PFSK-1 (cell line): Measurements from ENCODE around the gene CPNE6.

Experiments used
- FOXP2 ChIP-seq: optimal IDR thresholded peaks from 2 replicates; pipeline ENCODE3; 2011; ENCODE audit warnings: borderline replicate concordance, control low read depth, inconsistent platforms; ENCODE audit not compliant: insufficient read depth; ENCODE audit errors: extremely low read length, extremely low read depth
- POLR2AphosphoS5 ChIP-seq: IDR thresholded peaks from 2 replicates; pipeline ENCODE4 v1.6.1; 2012; ENCODE audit warnings: low read depth, mild to moderate bottlenecking, control low read depth, low read length, moderate library complexity
- REST ChIP-seq, 2 experiments: IDR thresholded peaks; 2 replicates each; pipeline versions ENCODE4 v1.6.1 to v1.8.0; 2011 to 2012; ENCODE audit warnings: low read depth in 2 of 2, low read length in 2 of 2, control low read depth in 1 of 2, inconsistent platforms in 1 of 2, mild to moderate bottlenecking in 1 of 2, moderate library complexity in 1 of 2; ENCODE audit not compliant: insufficient read depth in 1 of 2
- SIN3A ChIP-seq: IDR thresholded peaks from 2 replicates; pipeline ENCODE4 v1.6.1; 2012; ENCODE audit warnings: mild to moderate bottlenecking, low read length, moderate library complexity, borderline replicate concordance; ENCODE audit not compliant: insufficient read depth
- TAF1 ChIP-seq: IDR thresholded peaks from 2 replicates; pipeline ENCODE4 v1.6.1; 2012; ENCODE audit warnings: low read length, control low read depth, borderline replicate concordance; ENCODE audit not compliant: insufficient read depth

- TF ChIP-seq POLR2AphosphoS5 = no peak
- TF ChIP-seq SIN3A = no peak
- no peak for TF ChIP-seq REST (IDR thresholded peaks at IDR 0.05; ENCODE audit: insufficient read depth in 1 of 2, low read depth in 2 of 2, low read length in 2 of 2)
- TF ChIP-seq FOXP2 = no peak
- TF ChIP-seq TAF1 = no peak
Measured at GRCh38 chr14:24096545-24097181, 25.3 kb downstream of the CPNE6 start.
